ENCODE data around the gene LRRC9.
"Not testable (repeated sequence)": the region's sequence is repeated elsewhere in the genome, so short reads cannot be mapped to it uniquely, and the experiment has no call there.

The LRRC9 gene

GRCh38 chr14:60095781-60096450 is 176.0 kb downstream of the LRRC9 start:
- no peak for DNase-seq (ENCODE audit: low spot score)
- no peak overlapping the region for H2BK5ac ChIP-seq (ENCODE audit: low read length)
- no peaks in the 10 kb centered on the region for H3K27me3 ChIP-seq (ENCODE audit: control insufficient read depth in 3 of 3, insufficient read depth in 3 of 3, low read depth in 1 of 3, low read length in 3 of 3)
- no peak overlapping the region for H4K8ac ChIP-seq (ENCODE audit: low read depth, low read length)
- no peak overlapping the region for H2BK120ac ChIP-seq (ENCODE audit: low read depth, low read length)
- H3K4me3 ChIP-seq (ENCODE audit: low read length in 2 of 2), result no peak overlapping the region
- no peak overlapping the region for H3K4ac ChIP-seq (ENCODE audit: low read length)
- H3K9me3 ChIP-seq (replicated peaks in 1 of 2; ENCODE audit: control insufficient read depth in 2 of 2, insufficient read depth in 1 of 2, low read depth in 1 of 2, low read length in 2 of 2), result peaks cover 0 to 15% of the 10 kb centered on the region in 2 donors
- no peak overlapping the region for H3K18ac ChIP-seq (ENCODE audit: low read length)
- no peak overlapping the region for H3K23ac ChIP-seq (ENCODE audit: low read depth, low read length, poor library complexity)
- H3K36me3 ChIP-seq (replicated peaks in 1 of 2; ENCODE audit: control insufficient read depth in 2 of 2, insufficient read depth in 2 of 2, low read length in 2 of 2), result peaks cover 2 to 34% of the 10 kb centered on the region in 2 donors
- no peak overlapping the region for H3K27ac ChIP-seq (replicated peaks; ENCODE audit: low read length)
- H2AK5ac ChIP-seq (ENCODE audit: low read depth, low read length), result no peak overlapping the region
- H2AFZ ChIP-seq (ENCODE audit: low read length), result no peak overlapping the region
- peaks cover 4 to 6% of the 10 kb centered on the region in 2 donors for H3K4me1 ChIP-seq (ENCODE audit: control insufficient read depth in 2 of 2, insufficient read depth in 1 of 2, low read depth in 1 of 2, low read length in 2 of 2)
- WGBS, 2 donors (ENCODE audit: extremely low coverage in 2 of 2, insufficient read length in 2 of 2, insufficient replicate concordance in 1 of 2), result no CpG with 5 or more reads among the region's 3 CpGs
- no peak overlapping the region for H4K91ac ChIP-seq (ENCODE audit: low read depth, low read length, poor library complexity)
- H2BK15ac ChIP-seq (ENCODE audit: low read length), result no peak overlapping the region
- H3K14ac ChIP-seq (ENCODE audit: low read length), result no peak overlapping the region
- no peak overlapping the region for H3K4me2 ChIP-seq (ENCODE audit: insufficient read depth, low read length, poor library complexity, severe bottlenecking)
- H3K9ac ChIP-seq (ENCODE audit: low read depth, low read length, poor library complexity), result no peak overlapping the region
- H2BK12ac ChIP-seq (ENCODE audit: low read length), result no peak overlapping the region
- no peaks in the 10 kb centered on the region for H3K79me1 ChIP-seq (ENCODE audit: low read depth, low read length)

GRCh38 chr14:60097974-60098373 is 178.0 kb downstream of the LRRC9 start:
- no peak overlapping the region for H2AK5ac ChIP-seq (ENCODE audit: low read depth, low read length)
- H4K91ac ChIP-seq (ENCODE audit: low read depth, low read length, poor library complexity), result no peak overlapping the region
- H3K4me3 ChIP-seq (ENCODE audit: low read length in 2 of 2), result no peak overlapping the region
- no peak overlapping the region for H3K4ac ChIP-seq (ENCODE audit: low read length)
- WGBS, 2 donors (ENCODE audit: extremely low coverage in 2 of 2, insufficient read length in 2 of 2, insufficient replicate concordance in 1 of 2), result no CpG with 5 or more reads among the region's 6 CpGs
- H3K23ac ChIP-seq (ENCODE audit: low read depth, low read length, poor library complexity), result no peak overlapping the region
- no peak overlapping the region for H3K27ac ChIP-seq (replicated peaks; ENCODE audit: low read length)
- H3K14ac ChIP-seq (ENCODE audit: low read length), result no peak overlapping the region
- H3K4me1 ChIP-seq (ENCODE audit: control insufficient read depth in 2 of 2, insufficient read depth in 1 of 2, low read depth in 1 of 2, low read length in 2 of 2), result peaks cover 4 to 5% of the 10 kb centered on the region in 2 donors
- H2AFZ ChIP-seq (ENCODE audit: low read length), result no peak overlapping the region
- DNase-seq (ENCODE audit: low spot score), result no peak
- H2BK12ac ChIP-seq (ENCODE audit: low read length), result no peak overlapping the region
- no peaks in the 10 kb centered on the region for H3K79me1 ChIP-seq (ENCODE audit: low read depth, low read length)
- H3K9ac ChIP-seq (ENCODE audit: low read depth, low read length, poor library complexity), result no peak overlapping the region
- no peak overlapping the region for H3K4me2 ChIP-seq (ENCODE audit: insufficient read depth, low read length, poor library complexity, severe bottlenecking)
- H2BK120ac ChIP-seq (ENCODE audit: low read depth, low read length), result no peak overlapping the region
- H3K18ac ChIP-seq (ENCODE audit: low read length), result no peak overlapping the region
- no peak overlapping the region for H2BK15ac ChIP-seq (ENCODE audit: low read length)
- H4K8ac ChIP-seq (ENCODE audit: low read depth, low read length), result no peak overlapping the region
- H3K27me3 ChIP-seq (ENCODE audit: control insufficient read depth in 3 of 3, insufficient read depth in 3 of 3, low read depth in 1 of 3, low read length in 3 of 3), result no peaks in the 10 kb centered on the region
- no peak overlapping the region for H2BK5ac ChIP-seq (ENCODE audit: low read length)
- H3K9me3 ChIP-seq (replicated peaks in 1 of 2; ENCODE audit: control insufficient read depth in 2 of 2, insufficient read depth in 1 of 2, low read depth in 1 of 2, low read length in 2 of 2), result peaks cover 0 to 15% of the 10 kb centered on the region in 2 donors
- H3K36me3 ChIP-seq (replicated peaks in 1 of 2; ENCODE audit: control insufficient read depth in 2 of 2, insufficient read depth in 2 of 2, low read length in 2 of 2), result peaks cover 2 to 39% of the 10 kb centered on the region in 2 donors

GRCh38 chr14:60099855-60100254 is 179.9 kb downstream of the LRRC9 start:
- H3K18ac ChIP-seq (ENCODE audit: low read length); H2AFZ ChIP-seq (ENCODE audit: low read length); H4K8ac ChIP-seq (ENCODE audit: low read depth, low read length); DNase-seq (ENCODE audit: low spot score); H3K23ac ChIP-seq (ENCODE audit: low read depth, low read length, poor library complexity); H3K4ac ChIP-seq (ENCODE audit: low read length); H4K91ac ChIP-seq (ENCODE audit: low read depth, low read length, poor library complexity); H3K4me3 ChIP-seq (ENCODE audit: low read length in 2 of 2); H3K27ac ChIP-seq (replicated peaks; ENCODE audit: low read length); H2BK120ac ChIP-seq (ENCODE audit: low read depth, low read length); H3K9ac ChIP-seq (ENCODE audit: low read depth, low read length, poor library complexity); H3K4me2 ChIP-seq (ENCODE audit: insufficient read depth, low read length, poor library complexity, severe bottlenecking); H2BK12ac ChIP-seq (ENCODE audit: low read length); H3K14ac ChIP-seq (ENCODE audit: low read length); H3K79me1 ChIP-seq (ENCODE audit: low read depth, low read length); H3K27me3 ChIP-seq (ENCODE audit: control insufficient read depth in 3 of 3, insufficient read depth in 3 of 3, low read depth in 1 of 3, low read length in 3 of 3); H2BK15ac ChIP-seq (ENCODE audit: low read length); H2BK5ac ChIP-seq (ENCODE audit: low read length); H2AK5ac ChIP-seq (ENCODE audit: low read depth, low read length); H3K4me1 ChIP-seq (ENCODE audit: control insufficient read depth in 2 of 2, insufficient read depth in 1 of 2, low read depth in 1 of 2, low read length in 2 of 2): not testable (repeated sequence)
- peaks cover 0 to 19% of the 10 kb centered on the region in 2 donors for H3K9me3 ChIP-seq (replicated peaks in 1 of 2; ENCODE audit: control insufficient read depth in 2 of 2, insufficient read depth in 1 of 2, low read depth in 1 of 2, low read length in 2 of 2)
- WGBS, 2 donors (ENCODE audit: extremely low coverage in 2 of 2, insufficient read length in 2 of 2, insufficient replicate concordance in 1 of 2), result no CpG with 5 or more reads among the region's 7 CpGs
- peaks cover 2 to 39% of the 10 kb centered on the region in 2 donors for H3K36me3 ChIP-seq (replicated peaks in 1 of 2; ENCODE audit: control insufficient read depth in 2 of 2, insufficient read depth in 2 of 2, low read length in 2 of 2)

GRCh38 chr14:60101786-60102185 is 181.8 kb downstream of the LRRC9 start:
- no peaks in the 10 kb centered on the region for H3K79me1 ChIP-seq (ENCODE audit: low read depth, low read length)
- no CpG with 5 or more reads among the region's 1 CpG for WGBS, 2 donors (ENCODE audit: extremely low coverage in 2 of 2, insufficient read length in 2 of 2, insufficient replicate concordance in 1 of 2)

More at GRCh38 chr14:60101786-60102185, 181.8 kb downstream of the LRRC9 start:
- Histone ChIP-seq H2BK5ac (ENCODE audit: low read length) (no peak overlapping the region), H3K4me1 (ENCODE audit: control insufficient read depth in 2 of 2, insufficient read depth in 1 of 2, low read depth in 1 of 2, low read length in 2 of 2) (no peaks in the 10 kb centered on the region), H3K36me3 (replicated peaks in 1 of 2; ENCODE audit: control insufficient read depth in 2 of 2, insufficient read depth in 2 of 2, low read length in 2 of 2) (peaks cover 2 to 32% of the 10 kb centered on the region in 2 donors), H3K9me3 (replicated peaks in 1 of 2; ENCODE audit: control insufficient read depth in 2 of 2, insufficient read depth in 1 of 2, low read depth in 1 of 2, low read length in 2 of 2) (peaks cover 0 to 17% of the 10 kb centered on the region in 2 donors), H3K23ac (ENCODE audit: low read depth, low read length, poor library complexity) (no peak overlapping the region), H3K4me3 (ENCODE audit: low read length in 2 of 2) (no peak overlapping the region), H3K14ac (ENCODE audit: low read length) (no peak overlapping the region), H3K4ac (ENCODE audit: low read length) (no peak overlapping the region), H3K27ac (replicated peaks; ENCODE audit: low read length) (no peak overlapping the region), H2BK12ac (ENCODE audit: low read length) (no peak overlapping the region), H4K8ac (ENCODE audit: low read depth, low read length) (no peak overlapping the region), H2AK5ac (ENCODE audit: low read depth, low read length) (no peak overlapping the region), H3K4me2 (ENCODE audit: insufficient read depth, low read length, poor library complexity, severe bottlenecking) (no peak overlapping the region), H3K9ac (ENCODE audit: low read depth, low read length, poor library complexity) (no peak overlapping the region), H2AFZ (ENCODE audit: low read length) (no peak overlapping the region), H3K27me3 (ENCODE audit: control insufficient read depth in 3 of 3, insufficient read depth in 3 of 3, low read depth in 1 of 3, low read length in 3 of 3) (no peaks in the 10 kb centered on the region), H3K18ac (ENCODE audit: low read length) (no peak overlapping the region), H2BK120ac (ENCODE audit: low read depth, low read length) (no peak overlapping the region), H4K91ac (ENCODE audit: low read depth, low read length, poor library complexity) (no peak overlapping the region), H2BK15ac (ENCODE audit: low read length) (no peak overlapping the region)
- no peak for DNase-seq (ENCODE audit: low spot score)
